ENCODE measurements around the gene SHISA2.

- TF ChIP-seq CTCF (IDR thresholded peaks at IDR 0.05) (no peak), POLR2A (IDR thresholded peaks at IDR 0.05) (no peak)
Measured at GRCh38 chr13:26025196-26025595, 26.6 kb downstream of the SHISA2 start.
